HG03571 (cell line): ENCODE results near the gene SAP25.
"Not testable (repeated sequence)": the region's sequence is repeated elsewhere in the genome, so short reads cannot be mapped to it uniquely, and the experiment has no call there.

ENCODE experiments used
- ATAC-seq: cut with Tn5 transposase; IDR thresholded peaks from one replicate; pipeline ENCODE4 v1.9.1; 2021; ENCODE audit not compliant: unreplicated experiment

The SAP25 gene

GRCh38 chr7:100562195-100563099 is 11.3 kb downstream of the SAP25 start:
- no peak for ATAC-seq

GRCh38 chr7:100561491-100562194 is 12.1 kb downstream of the SAP25 start:
- no peak for ATAC-seq

- no peak for ATAC-seq
Measured at GRCh38 chr7:100559127-100559526, 14.6 kb downstream of the SAP25 start.

GRCh38 chr7:100556541-100556940 is 17.2 kb downstream of the SAP25 start:
- ATAC-seq: no peak

- ATAC-seq: no peak
Measured at GRCh38 chr7:100555701-100556100, 18.0 kb downstream of the SAP25 start.

- no peak for ATAC-seq
Measured at GRCh38 chr7:100553032-100553431, 20.7 kb downstream of the SAP25 start.

GRCh38 chr7:100552532-100552931 is 21.2 kb downstream of the SAP25 start:
- no peak for ATAC-seq

- ATAC-seq: not testable (repeated sequence)
Measured at GRCh38 chr7:100548446-100548845, 25.3 kb downstream of the SAP25 start.

GRCh38 chr7:100547872-100548271 is 25.8 kb downstream of the SAP25 start:
- no peak for ATAC-seq

GRCh38 chr7:100546926-100547800 is 26.5 kb downstream of the SAP25 start:
- ATAC-seq: no peak

GRCh38 chr7:100546129-100546925 is 27.4 kb downstream of the SAP25 start:
- ATAC-seq: no peak

- peak; percentile 60 for ATAC-seq
Measured at GRCh38 chr7:100545360-100546128, 28.2 kb downstream of the SAP25 start.

- ATAC-seq: no peak
Measured at GRCh38 chr7:100544967-100545359, 28.7 kb downstream of the SAP25 start.

GRCh38 chr7:100544386-100544785 is 29.3 kb downstream of the SAP25 start:
- ATAC-seq: no peak

- ATAC-seq: no peak
Measured at GRCh38 chr7:100543586-100543985, 30.1 kb downstream of the SAP25 start.

- not testable (repeated sequence) for ATAC-seq
Measured at GRCh38 chr7:100541309-100541708, 32.4 kb downstream of the SAP25 start.

- no peak for ATAC-seq
Measured at GRCh38 chr7:100540073-100540723, 33.5 kb downstream of the SAP25 start.

- no peak for ATAC-seq
Measured at GRCh38 chr7:100539436-100540006, 34.2 kb downstream of the SAP25 start.
